Neutrophil (primary cell): ENCODE data around the gene VSX1.

Source experiments
- H3K27ac ChIP-seq: fragments of 200-600 bp; sonication (generic); 2 replicates; pipeline ENCODE4 v1.5.1; 2016; ENCODE audit warnings: mild to moderate bottlenecking, moderate library complexity
- H3K27me3 ChIP-seq: fragments of 200-600 bp; sonication (generic); 2 replicates; pipeline ENCODE4 v1.6.0; 2016; ENCODE audit warnings: mild to moderate bottlenecking
- H3K36me3 ChIP-seq: fragments of 200-600 bp; sonication (generic); 2 replicates; pipeline ENCODE4 v1.5.1; 2017
- H3K4me1 ChIP-seq, 2 experiments: fragments of 200-600 bp in 1 of 2; sonication (generic) in 1 of 2; 1 replicate in 1 of 2; 2 replicates in 1 of 2; pipeline versions ENCODE4 v1.5.1 to v1.6.1; 2013 to 2016; ENCODE audit warnings: low read depth in 1 of 2, low read length in 1 of 2, mild to moderate bottlenecking in 1 of 2, moderate library complexity in 1 of 2; ENCODE audit not compliant: control insufficient read depth in 1 of 2, insufficient read depth in 1 of 2
- H3K4me3 ChIP-seq, 2 experiments: fragments of 200-600 bp in 1 of 2; sonication (generic) in 1 of 2; 1 replicate in 1 of 2; 2 replicates in 1 of 2; pipeline ENCODE4 v1.5.1; 2013 to 2016; ENCODE audit warnings: low read depth in 1 of 2, low read length in 1 of 2, mild to moderate bottlenecking in 1 of 2, moderate library complexity in 1 of 2
- H3K9me3 ChIP-seq: fragments of 200-600 bp; sonication (generic); 2 replicates; pipeline ENCODE4 v1.5.1; 2016
- TF ChIP-seq, protein P1 (sequence below): fragments of 200-600 bp; sonication (generic); IDR thresholded peaks from 2 replicates; pipeline ENCODE4 v1.5.1; 2016; ENCODE audit warnings: antibody characterized with exemption

The VSX1 gene

DNA sequence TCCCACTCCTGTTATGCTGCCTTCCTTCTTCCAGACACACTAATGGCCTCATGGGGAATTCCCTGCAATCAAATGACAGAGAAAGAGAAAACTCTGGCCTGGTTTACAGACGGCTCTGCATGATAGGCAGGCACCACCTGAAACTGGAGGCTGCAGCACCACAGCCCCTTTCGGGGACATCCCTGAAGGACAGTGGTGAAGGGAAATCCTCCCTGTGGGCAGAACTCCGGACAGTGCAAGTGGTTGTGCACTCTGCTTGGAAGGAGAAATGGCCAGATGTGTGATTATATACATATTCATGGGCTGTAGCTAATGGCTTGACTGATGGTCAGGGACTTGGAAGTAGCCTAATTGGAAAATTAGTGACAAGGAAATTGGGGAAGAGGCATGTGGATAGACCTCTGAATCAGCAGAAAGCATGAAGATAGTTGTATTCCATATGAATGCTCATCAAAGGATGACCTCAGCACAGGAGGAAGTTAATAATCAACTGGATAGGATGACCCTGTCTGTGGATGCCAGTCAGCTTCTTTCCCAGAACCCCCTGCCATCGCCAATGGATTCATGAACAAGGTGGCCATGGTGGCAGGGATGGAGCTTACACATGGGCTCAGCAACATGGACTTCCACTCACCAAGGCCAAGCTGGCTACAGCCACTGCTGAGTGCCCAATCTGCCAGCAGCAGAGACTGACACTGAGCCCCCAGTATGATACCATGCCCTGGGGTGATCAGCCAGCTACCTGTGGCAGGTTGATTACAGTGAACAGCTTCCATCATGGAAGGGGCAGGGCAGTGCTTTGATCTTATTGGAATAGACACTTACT lies 44.5 kb upstream of the VSX1 start:
- no peak overlapping the region for H3K4me3 ChIP-seq
- H3K36me3 ChIP-seq: no peaks in the 10 kb centered on the region
- peaks cover 19% of the 10 kb centered on the region for H3K27me3 ChIP-seq
- no peak overlapping the region for H3K27ac ChIP-seq
- H3K4me1 ChIP-seq: no peaks in the 10 kb centered on the region
- H3K9me3 ChIP-seq: no peaks in the 10 kb centered on the region
- TF ChIP-seq, protein P1, sequence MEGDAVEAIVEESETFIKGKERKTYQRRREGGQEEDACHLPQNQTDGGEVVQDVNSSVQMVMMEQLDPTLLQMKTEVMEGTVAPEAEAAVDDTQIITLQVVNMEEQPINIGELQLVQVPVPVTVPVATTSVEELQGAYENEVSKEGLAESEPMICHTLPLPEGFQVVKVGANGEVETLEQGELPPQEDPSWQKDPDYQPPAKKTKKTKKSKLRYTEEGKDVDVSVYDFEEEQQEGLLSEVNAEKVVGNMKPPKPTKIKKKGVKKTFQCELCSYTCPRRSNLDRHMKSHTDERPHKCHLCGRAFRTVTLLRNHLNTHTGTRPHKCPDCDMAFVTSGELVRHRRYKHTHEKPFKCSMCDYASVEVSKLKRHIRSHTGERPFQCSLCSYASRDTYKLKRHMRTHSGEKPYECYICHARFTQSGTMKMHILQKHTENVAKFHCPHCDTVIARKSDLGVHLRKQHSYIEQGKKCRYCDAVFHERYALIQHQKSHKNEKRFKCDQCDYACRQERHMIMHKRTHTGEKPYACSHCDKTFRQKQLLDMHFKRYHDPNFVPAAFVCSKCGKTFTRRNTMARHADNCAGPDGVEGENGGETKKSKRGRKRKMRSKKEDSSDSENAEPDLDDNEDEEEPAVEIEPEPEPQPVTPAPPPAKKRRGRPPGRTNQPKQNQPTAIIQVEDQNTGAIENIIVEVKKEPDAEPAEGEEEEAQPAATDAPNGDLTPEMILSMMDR: no peak

DNA sequence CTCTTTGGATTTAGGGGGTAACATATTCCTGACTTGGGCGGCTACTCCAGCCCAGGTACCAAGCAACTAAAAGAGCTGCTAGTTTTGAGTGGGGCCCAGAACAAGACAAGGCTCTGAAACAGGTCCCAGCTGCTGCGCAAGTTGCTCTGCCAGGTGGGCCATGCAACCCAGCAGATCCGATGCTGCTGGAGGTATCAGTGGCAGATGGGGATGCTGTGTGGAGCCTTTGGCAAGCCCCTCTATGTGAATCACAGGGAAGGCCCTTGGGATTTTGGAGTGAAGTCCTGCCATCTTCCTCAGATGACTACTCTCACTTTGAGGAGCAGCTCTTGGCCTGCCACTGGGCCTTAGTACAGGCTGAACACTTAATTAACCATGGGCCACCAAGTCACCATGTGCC lies 43.7 kb upstream of the VSX1 start:
- Histone ChIP-seq H3K27me3 (peaks cover 26% of the 10 kb centered on the region), H3K27ac (no peak overlapping the region), H3K4me3 (no peak overlapping the region), H3K36me3 (no peaks in the 10 kb centered on the region), H3K4me1 (no peaks in the 10 kb centered on the region), H3K9me3 (no peaks in the 10 kb centered on the region)
- TF ChIP-seq, protein P1: no peak

DNA sequence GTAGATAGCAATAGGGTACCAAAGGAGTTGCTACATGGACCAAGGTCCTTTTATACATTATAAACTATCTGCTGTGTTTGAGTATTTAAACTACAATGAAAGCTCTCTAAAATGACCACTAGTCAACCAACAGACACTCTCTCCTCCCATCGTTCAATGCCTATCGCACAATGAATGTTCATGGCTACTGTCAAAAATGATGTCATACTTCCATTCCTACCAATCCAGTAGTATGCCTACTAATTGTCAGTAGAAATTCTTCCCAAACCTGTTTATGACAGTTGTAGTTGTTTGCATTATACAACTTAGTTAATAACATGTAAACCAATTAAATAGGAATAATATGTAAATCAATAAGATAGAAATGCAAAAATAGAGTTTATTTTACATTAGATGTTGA lies 39.0 kb upstream of the VSX1 start:
- no peaks in the 10 kb centered on the region for H3K4me1 ChIP-seq
- no peak overlapping the region for H3K4me3 ChIP-seq
- H3K27ac ChIP-seq: no peak overlapping the region
- TF ChIP-seq, protein P1: no peak
- peaks cover 59% of the 10 kb centered on the region for H3K27me3 ChIP-seq
- no peaks in the 10 kb centered on the region for H3K9me3 ChIP-seq
- no peaks in the 10 kb centered on the region for H3K36me3 ChIP-seq

DNA sequence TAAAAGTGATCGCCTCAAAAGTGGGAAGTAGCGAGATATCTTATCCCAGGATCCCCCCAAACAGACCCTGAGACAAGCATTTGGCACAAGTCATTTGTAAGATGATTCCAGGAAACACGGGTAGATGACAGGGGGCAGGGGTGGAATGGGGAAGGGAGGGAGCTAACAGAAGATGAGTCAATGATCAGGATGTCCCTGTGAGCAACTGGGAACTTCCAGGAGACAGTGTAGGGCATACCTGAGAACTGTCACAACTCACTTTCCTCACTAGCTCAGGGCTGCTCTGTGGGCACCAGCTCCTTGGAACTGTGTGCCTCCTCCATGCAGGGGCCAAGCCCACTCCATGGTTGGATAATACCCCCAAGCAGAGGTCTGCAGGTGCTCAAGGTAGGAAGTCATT lies 38.5 kb upstream of the VSX1 start:
- Histone ChIP-seq H3K4me3 (no peak overlapping the region), H3K27me3 (peaks cover 64% of the 10 kb centered on the region), H3K27ac (no peak overlapping the region), H3K36me3 (no peaks in the 10 kb centered on the region), H3K9me3 (no peaks in the 10 kb centered on the region), H3K4me1 (no peaks in the 10 kb centered on the region)
- TF ChIP-seq, protein P1: no peak

DNA sequence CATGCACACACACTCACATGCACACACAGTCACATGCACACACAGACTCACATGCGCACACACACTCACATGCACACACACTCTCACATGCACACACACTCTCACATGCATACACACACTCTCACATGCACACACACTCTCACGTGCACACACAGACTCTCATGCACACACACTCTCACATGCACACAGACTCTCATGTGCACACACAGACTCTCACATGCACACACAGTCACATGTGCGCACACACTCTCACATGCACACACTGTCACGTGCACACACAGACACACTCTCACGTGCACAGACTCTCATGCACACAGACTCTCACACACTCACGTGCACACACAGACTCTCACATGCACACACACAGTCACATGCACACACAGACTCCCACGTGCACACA lies 36.6 kb upstream of the VSX1 start:
- H3K4me3 ChIP-seq: no peak overlapping the region
- no peaks in the 10 kb centered on the region for H3K36me3 ChIP-seq
- TF ChIP-seq, protein P1: no peak
- no peak overlapping the region for H3K27ac ChIP-seq
- H3K4me1 ChIP-seq: no peaks in the 10 kb centered on the region
- H3K27me3 ChIP-seq: peaks cover 80% of the 10 kb centered on the region
- H3K9me3 ChIP-seq: no peaks in the 10 kb centered on the region
